GM12873 (cell line): ENCODE results near the gene DCTD.

ENCODE experiments used
- CTCF ChIP-seq: IDR thresholded peaks from 2 replicates; pipeline ENCODE4 v1.5.1; 2012; ENCODE audit warnings: low read depth, mild to moderate bottlenecking, moderate library complexity, low read length, control low read depth; ENCODE audit not compliant: insufficient read depth; ENCODE audit errors: missing control alignments

DCTD gene

GRCh38 chr4:182858711-182859110 is 58.5 kb downstream of the DCTD start:
- TF ChIP-seq CTCF = no peak

- no peak for TF ChIP-seq CTCF
Observed at GRCh38 chr4:182856862-182857261, 60.3 kb downstream of the DCTD start.

- TF ChIP-seq CTCF = no peak
Observed at GRCh38 chr4:182855877-182856276, 61.3 kb downstream of the DCTD start.

GRCh38 chr4:182855312-182855711 is 61.9 kb downstream of the DCTD start:
- TF ChIP-seq CTCF = no peak

GRCh38 chr4:182854466-182854865 is 62.7 kb downstream of the DCTD start:
- no peak for TF ChIP-seq CTCF

- TF ChIP-seq CTCF = no peak
Observed at GRCh38 chr4:182853731-182854330, 63.4 kb downstream of the DCTD start.

GRCh38 chr4:182848685-182849084 is 68.5 kb downstream of the DCTD start:
- no peak for TF ChIP-seq CTCF
